Brain microvascular endothelial cell (primary cell): ENCODE results near the gene ADCK1.

ENCODE experiments used
- DNase-seq: peaks from one replicate; pipeline ENCODE4 v3.0.0-alpha.2; 2020
- H3K27ac ChIP-seq: fragments of 250-450 bp; sonication (Bioruptor Pico); 2 replicates; pipeline ENCODE4 v1.5.1; 2020; ENCODE audit warnings: mild to moderate bottlenecking, moderate library complexity
- H3K27me3 ChIP-seq: fragments of 250-450 bp; sonication (Bioruptor Pico); replicated peaks from 2 replicates; pipeline ENCODE4 v1.5.1; 2020; ENCODE audit warnings: mild to moderate bottlenecking
- H3K36me3 ChIP-seq: fragments of 250-450 bp; sonication (Bioruptor Pico); replicated peaks from 2 replicates; pipeline ENCODE4 v1.5.1; 2020; ENCODE audit warnings: mild to moderate bottlenecking
- H3K4me3 ChIP-seq: 2 replicates; pipeline ENCODE4 v1.5.1; 2011; ENCODE audit warnings: low read depth, mild to moderate bottlenecking, control low read depth, low read length, moderate library complexity
- CTCF ChIP-seq: IDR thresholded peaks from 2 replicates; pipeline ENCODE4 v1.5.1; 2011; ENCODE audit warnings: low read depth, mild to moderate bottlenecking, moderate library complexity, low read length, control low read depth, inconsistent platforms; ENCODE audit errors: missing control alignments
- in situ Hi-C: cut with HindIII; loops from 2 replicates; pipeline ENCODE4 v1.10.0; 2017; ENCODE audit warnings: low sequenced_read_pairs, low pct_ligation_motif_present

The ADCK1 gene

GRCh38 chr14:77865455-77865854, 65.5 kb downstream of the ADCK1 start:
- DNase-seq: no peak
- Histone ChIP-seq H3K36me3 (no peaks in the 10 kb centered on the region), H3K27ac (no peak overlapping the region), H3K27me3 (no peaks in the 10 kb centered on the region), H3K4me3 (no peak overlapping the region)
- no peak for TF ChIP-seq CTCF
- in situ Hi-C loops: no loop called here

- Histone ChIP-seq H3K27me3 (no peaks in the 10 kb centered on the region), H3K27ac (no peak overlapping the region), H3K4me3 (no peak overlapping the region), H3K36me3 (no peaks in the 10 kb centered on the region)
- in situ Hi-C loops: no loop called here
- DNase-seq: no peak
- no peak for TF ChIP-seq CTCF
Observed at GRCh38 chr14:77866932-77867331, 67.0 kb downstream of the ADCK1 start.

- Histone ChIP-seq H3K4me3 (no peak overlapping the region), H3K36me3 (no peaks in the 10 kb centered on the region), H3K27me3 (no peaks in the 10 kb centered on the region), H3K27ac (no peak overlapping the region)
- no peak for TF ChIP-seq CTCF
- DNase-seq: no peak
- in situ Hi-C loops: no loop called here
Observed at GRCh38 chr14:77867476-77867875, 67.6 kb downstream of the ADCK1 start.

GRCh38 chr14:77868552-77869285, 68.8 kb downstream of the ADCK1 start:
- in situ Hi-C loops: no loop called here
- no peak for TF ChIP-seq CTCF
- no peak overlapping the region for H3K4me3 ChIP-seq
- H3K27me3 ChIP-seq: no peaks in the 10 kb centered on the region
- no peak overlapping the region for H3K27ac ChIP-seq
- no peak for DNase-seq
- no peaks in the 10 kb centered on the region for H3K36me3 ChIP-seq

GRCh38 chr14:77869340-77869739, 69.4 kb downstream of the ADCK1 start:
- no peak overlapping the region for H3K27ac ChIP-seq
- no peak for DNase-seq
- in situ Hi-C loops: no loop called here
- no peak for TF ChIP-seq CTCF
- no peaks in the 10 kb centered on the region for H3K27me3 ChIP-seq
- H3K36me3 ChIP-seq: no peaks in the 10 kb centered on the region
- no peak overlapping the region for H3K4me3 ChIP-seq

GRCh38 chr14:77870646-77871045, 70.7 kb downstream of the ADCK1 start:
- in situ Hi-C loops: no loop called here
- no peaks in the 10 kb centered on the region for H3K36me3 ChIP-seq
- no peak for DNase-seq
- H3K27ac ChIP-seq: no peak overlapping the region
- no peaks in the 10 kb centered on the region for H3K27me3 ChIP-seq
- TF ChIP-seq CTCF: no peak
- H3K4me3 ChIP-seq: no peak overlapping the region
